HepG2 (cell line): ENCODE data around the gene KLHL17. TPM values are rescaled to one million over a fixed set of nuclear protein-coding genes. Genes with fewer than 3 reads are reported as not detected.
A peak's percentile ranks its signal among the peaks of the same experiment; 100 is the strongest.

Source experiments
- CBX1 ChIP-seq: IDR thresholded peaks from one replicate; pipeline ENCODE4 v1.6.1; 2016; ENCODE audit warnings: antibody characterized with exemption, low read depth
- CC2D1A ChIP-seq: sonication (generic); formaldehyde crosslinking; IDR thresholded peaks from 2 replicates; pipeline ENCODE4 v1.8.1; 2023; ENCODE audit warnings: mild to moderate bottlenecking, missing genetic modification reagents
- FOSL1 ChIP-seq: sonication (generic); formaldehyde crosslinking; IDR thresholded peaks from 2 replicates; pipeline ENCODE4 v1.9.0; 2021; ENCODE audit warnings: missing genetic modification reagents, borderline replicate concordance
- FOXK1 ChIP-seq: sonication (generic); formaldehyde crosslinking; IDR thresholded peaks from 2 replicates; pipeline ENCODE4 v1.4.0; 2020; ENCODE audit warnings: low read depth, missing genetic modification reagents, borderline replicate concordance
- FOXO1 ChIP-seq: sonication (generic); formaldehyde crosslinking; IDR thresholded peaks from 2 replicates; pipeline ENCODE4 v1.4.0; 2020; ENCODE audit warnings: missing genetic modification reagents
- HNRNPH1 ChIP-seq: fragments of 200-400 bp; formaldehyde crosslinking; optimal IDR thresholded peaks from 2 replicates; pipeline ENCODE3; 2017; ENCODE audit warnings: mild to moderate bottlenecking, low read depth, low read length
- JUND ChIP-seq: sonication (generic); formaldehyde crosslinking; IDR thresholded peaks from 2 replicates; pipeline ENCODE4 v1.8.0; 2022; ENCODE audit warnings: mild to moderate bottlenecking, missing genetic modification reagents
- MIER2 ChIP-seq: IDR thresholded peaks from 2 replicates; pipeline ENCODE4 v1.6.1; 2016; ENCODE audit warnings: missing biosample characterization, missing genetic modification reagents
- MTA1 ChIP-seq: sonication (generic); formaldehyde crosslinking; IDR thresholded peaks from 2 replicates; pipeline ENCODE4 v1.4.0; 2020; ENCODE audit warnings: missing genetic modification reagents, mild to moderate bottlenecking, borderline replicate concordance
- NCOA5 ChIP-seq: sonication (generic); formaldehyde crosslinking; IDR thresholded peaks from 2 replicates; pipeline ENCODE4 v1.4.0; 2020; ENCODE audit warnings: missing genetic modification reagents
- NFE2 ChIP-seq: sonication (generic); formaldehyde crosslinking; IDR thresholded peaks from 2 replicates; pipeline ENCODE4 v1.4.0; 2020; ENCODE audit warnings: missing genetic modification reagents
- NFIC ChIP-seq: IDR thresholded peaks from 2 replicates; pipeline ENCODE4 v1.6.1; 2012; ENCODE audit warnings: mild to moderate bottlenecking, low read length, inconsistent platforms
- PTBP1 ChIP-seq: fragments of 200-400 bp; formaldehyde crosslinking; IDR thresholded peaks from 2 replicates; pipeline ENCODE4 v1.6.1; 2018; ENCODE audit warnings: low read length, low read depth; ENCODE audit not compliant: poor library complexity, severe bottlenecking
- RORA ChIP-seq: sonication (generic); formaldehyde crosslinking; IDR thresholded peaks from 2 replicates; pipeline ENCODE4 v1.5.0; 2020; ENCODE audit warnings: mild to moderate bottlenecking, missing genetic modification reagents, moderate library complexity
- SIN3A ChIP-seq: IDR thresholded peaks from 2 replicates; pipeline ENCODE4 v1.6.1; 2011; ENCODE audit warnings: low read depth, mild to moderate bottlenecking, control low read depth, low read length, borderline replicate concordance
- SMARCC2 ChIP-seq: fragments of 450-650 bp; IDR thresholded peaks from 2 replicates; pipeline ENCODE4 v1.6.1; 2017; ENCODE audit warnings: antibody characterized with exemption, mild to moderate bottlenecking
- SNAPC2 ChIP-seq: sonication (generic); formaldehyde crosslinking; IDR thresholded peaks from 2 replicates; pipeline ENCODE4 v1.8.1; 2022; ENCODE audit warnings: mild to moderate bottlenecking, missing genetic modification reagents
- ZFP36 ChIP-seq: fragments of 150-350 bp; IDR thresholded peaks from 2 replicates; pipeline ENCODE4 v1.6.1; 2018; ENCODE audit warnings: borderline replicate concordance, low read length, low read depth; ENCODE audit not compliant: partially characterized antibody
- ZNF501 ChIP-seq: sonication (generic); formaldehyde crosslinking; IDR thresholded peaks from 2 replicates; pipeline ENCODE4 v1.5.1; 2020; ENCODE audit warnings: mild to moderate bottlenecking, moderate library complexity, missing genetic modification reagents
- ZNF567 ChIP-seq: sonication (generic); formaldehyde crosslinking; IDR thresholded peaks from 2 replicates; pipeline ENCODE4 v1.8.1; 2023; ENCODE audit warnings: mild to moderate bottlenecking, missing genetic modification reagents, borderline replicate concordance
- ZNF777 ChIP-seq: sonication (generic); formaldehyde crosslinking; IDR thresholded peaks from 2 replicates; pipeline ENCODE4 v1.4.0; 2020; ENCODE audit warnings: missing genetic modification reagents
- ZNF781 ChIP-seq: sonication (generic); formaldehyde crosslinking; IDR thresholded peaks from 2 replicates; pipeline ENCODE4 v1.5.1; 2020; ENCODE audit warnings: borderline replicate concordance, mild to moderate bottlenecking, missing genetic modification reagents; ENCODE audit errors: not compliant biosample characterization
- ZSCAN12 ChIP-seq: sonication (generic); formaldehyde crosslinking; IDR thresholded peaks from 2 replicates; pipeline ENCODE4 v1.9.0; 2021; ENCODE audit warnings: mild to moderate bottlenecking, missing genetic modification reagents
- polyA plus RNA-seq, 8 experiments: library from polyadenylated mRNA; depleted of rRNA in 3 of 8; stranded (reverse) in 7 of 8; unstranded in 1 of 8; fragments of >200 nt; fragmentation: Illumina TruSeq in 4 of 8; extraction: Trizol in 4 of 8; gene quantifications; 2 replicates each; pipeline versions ENCODE4 v1.2.1 to v1.2.3, GENCODE V29; 2011 to 2016; ENCODE audit warnings: low read depth in 4 of 8, missing spikeins in 1 of 8, mixed read lengths in 1 of 8; ENCODE audit not compliant: insufficient read depth in 1 of 8
- total RNA-seq, 5 experiments: library from RNA; depleted of rRNA; stranded (reverse); fragments of >200 nt; fragmentation: Illumina TruSeq; extraction: Trizol; gene quantifications; 2 replicates each; pipeline ENCODE4 v1.2.3, GENCODE V29; 2016; ENCODE audit warnings: low read depth in 1 of 5
- TF ChIP-seq, protein P1 (sequence below): sonication (generic); formaldehyde crosslinking; IDR thresholded peaks from 2 replicates; pipeline ENCODE4 v1.4.0; 2020; ENCODE audit warnings: missing genetic modification reagents, borderline replicate concordance
- TF ChIP-seq, protein P2 (sequence below): sonication (generic); formaldehyde crosslinking; IDR thresholded peaks from 2 replicates; pipeline ENCODE4 v1.4.0; 2020; ENCODE audit warnings: mild to moderate bottlenecking, missing genetic modification reagents
- TF ChIP-seq, protein P3 (sequence below): sonication (generic); formaldehyde crosslinking; IDR thresholded peaks from 2 replicates; pipeline ENCODE4 v1.8.0; 2022; ENCODE audit warnings: low read depth, missing genetic modification reagents

The KLHL17 gene
- total and polyA plus RNA-seq, 2 of the 13 experiments (the other 11 are each of a cell fraction or from before 2014, with no cell fraction given) = 9.3 to 24.7 TPM

DNA sequence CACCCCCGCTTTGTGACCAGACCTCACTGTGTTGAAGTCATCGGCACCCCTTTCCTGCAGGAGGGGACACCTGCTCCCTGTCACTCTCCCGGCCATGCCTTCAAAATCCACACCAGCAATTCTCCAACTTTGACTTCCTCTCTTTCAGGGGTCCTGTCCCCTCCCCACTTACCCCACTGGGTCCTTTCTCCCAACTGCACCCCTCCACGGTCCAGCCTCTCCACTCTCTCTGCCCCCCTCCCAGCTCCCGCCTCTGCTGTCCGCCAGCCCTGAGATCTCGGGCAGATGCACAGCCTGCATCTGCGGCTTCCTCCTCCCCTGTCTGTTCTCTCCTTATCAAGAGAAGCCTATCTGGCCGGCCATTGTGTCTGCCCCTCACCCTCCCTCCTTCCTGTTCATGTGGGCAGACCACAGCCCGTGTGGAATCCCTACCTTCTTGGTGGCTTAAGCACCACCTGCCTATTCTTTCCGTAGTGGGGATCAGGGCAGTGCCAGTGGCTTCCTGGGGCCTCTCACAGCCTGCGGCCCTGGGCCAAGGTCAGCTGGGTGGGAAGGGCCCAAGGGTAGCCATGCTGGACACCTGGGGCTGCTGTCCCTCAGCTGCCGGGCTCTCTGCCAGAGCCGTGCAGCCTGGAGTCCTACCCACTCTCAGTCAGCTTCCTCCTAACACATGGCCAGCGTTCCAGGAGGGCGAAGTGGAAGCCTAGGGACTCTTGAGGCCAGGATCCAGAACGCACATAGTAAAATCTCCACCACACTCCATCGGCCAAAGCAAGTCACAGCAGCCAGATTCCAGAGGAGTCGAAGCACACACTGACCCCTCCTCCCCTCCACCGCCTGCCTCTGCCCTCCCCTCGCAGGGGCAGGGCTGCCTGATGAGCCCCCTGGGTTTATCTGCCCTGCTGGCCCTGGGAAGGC, 44.7 kb downstream of the KLHL17 start (continued):
- TF ChIP-seq, protein P1, sequence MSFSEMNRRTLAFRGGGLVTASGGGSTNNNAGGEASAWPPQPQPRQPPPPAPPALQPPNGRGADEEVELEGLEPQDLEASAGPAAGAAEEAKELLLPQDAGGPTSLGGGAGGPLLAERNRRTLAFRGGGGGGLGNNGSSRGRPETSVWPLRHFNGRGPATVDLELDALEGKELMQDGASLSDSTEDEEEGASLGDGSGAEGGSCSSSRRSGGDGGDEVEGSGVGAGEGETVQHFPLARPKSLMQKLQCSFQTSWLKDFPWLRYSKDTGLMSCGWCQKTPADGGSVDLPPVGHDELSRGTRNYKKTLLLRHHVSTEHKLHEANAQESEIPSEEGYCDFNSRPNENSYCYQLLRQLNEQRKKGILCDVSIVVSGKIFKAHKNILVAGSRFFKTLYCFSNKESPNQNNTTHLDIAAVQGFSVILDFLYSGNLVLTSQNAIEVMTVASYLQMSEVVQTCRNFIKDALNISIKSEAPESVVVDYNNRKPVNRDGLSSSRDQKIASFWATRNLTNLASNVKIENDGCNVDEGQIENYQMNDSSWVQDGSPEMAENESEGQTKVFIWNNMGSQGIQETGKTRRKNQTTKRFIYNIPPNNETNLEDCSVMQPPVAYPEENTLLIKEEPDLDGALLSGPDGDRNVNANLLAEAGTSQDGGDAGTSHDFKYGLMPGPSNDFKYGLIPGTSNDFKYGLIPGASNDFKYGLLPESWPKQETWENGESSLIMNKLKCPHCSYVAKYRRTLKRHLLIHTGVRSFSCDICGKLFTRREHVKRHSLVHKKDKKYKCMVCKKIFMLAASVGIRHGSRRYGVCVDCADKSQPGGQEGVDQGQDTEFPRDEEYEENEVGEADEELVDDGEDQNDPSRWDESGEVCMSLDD (CRISPR knock-in tag) = no peak
- TF ChIP-seq MTA1 (CRISPR knock-in tag) (no peak), ZNF501 (CRISPR knock-in tag) (no peak; the same call in 1 of the 2 replicates), SNAPC2 (CRISPR knock-in tag) (no peak), SIN3A (peak; percentile 54; the same call in 1 of the 2 replicates), NFE2 (CRISPR knock-in tag) (no peak), HNRNPH1 (no peak), FOXK1 (CRISPR knock-in tag) (no peak), NFIC (no peak), CC2D1A (CRISPR knock-in tag) (no peak), JUND (0 out of 2 replicates have a peak, but pooled peaks have one; percentile 18), ZNF777 (CRISPR knock-in tag) (no peak), FOXO1 (CRISPR knock-in tag) (no peak), CBX1 (peak; percentile 69), NCOA5 (no peak), ZFP36 (no peak), MIER2 (peak; percentile 15; the same call in 1 of the 2 replicates), ZNF781 (CRISPR knock-in tag) (no peak), ZNF567 (no peak; the same call in 1 of the 2 replicates), FOSL1 (CRISPR knock-in tag) (no peak), SMARCC2 (no peak), ZSCAN12 (no peak), PTBP1 (no peak), RORA (CRISPR knock-in tag) (no peak)
- TF ChIP-seq, protein P2, sequence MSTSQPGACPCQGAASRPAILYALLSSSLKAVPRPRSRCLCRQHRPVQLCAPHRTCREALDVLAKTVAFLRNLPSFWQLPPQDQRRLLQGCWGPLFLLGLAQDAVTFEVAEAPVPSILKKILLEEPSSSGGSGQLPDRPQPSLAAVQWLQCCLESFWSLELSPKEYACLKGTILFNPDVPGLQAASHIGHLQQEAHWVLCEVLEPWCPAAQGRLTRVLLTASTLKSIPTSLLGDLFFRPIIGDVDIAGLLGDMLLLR = no peak
- TF ChIP-seq, protein P3, sequence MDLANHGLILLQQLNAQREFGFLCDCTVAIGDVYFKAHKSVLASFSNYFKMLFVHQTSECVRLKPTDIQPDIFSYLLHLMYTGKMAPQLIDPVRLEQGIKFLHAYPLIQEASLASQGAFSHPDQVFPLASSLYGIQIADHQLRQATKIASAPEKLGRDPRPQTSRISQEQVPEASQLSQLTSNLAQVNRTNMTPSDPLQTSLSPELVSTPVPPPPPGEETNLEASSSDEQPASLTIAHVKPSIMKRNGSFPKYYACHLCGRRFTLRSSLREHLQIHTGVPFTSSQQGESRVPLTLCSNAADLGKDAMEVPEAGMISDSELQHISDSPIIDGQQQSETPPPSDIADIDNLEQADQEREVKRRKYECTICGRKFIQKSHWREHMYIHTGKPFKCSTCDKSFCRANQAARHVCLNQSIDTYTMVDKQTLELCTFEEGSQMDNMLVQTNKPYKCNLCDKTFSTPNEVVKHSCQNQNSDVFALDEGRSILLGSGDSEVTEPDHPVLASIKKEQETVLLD = peak; percentile 49; the same call in 1 of the 2 replicates
